Measurements from ENCODE around the gene ACP7. TPM values are rescaled to one million over a fixed set of nuclear protein-coding genes. Genes with fewer than 3 reads are reported as not detected.

Gene ACP7
- total and polyA plus RNA-seq, 9 of the 15 experiments (the other 6 are each of a cell fraction or from before 2014, with no cell fraction given) = not detected

- Histone ChIP-seq H4K20me1 (replicated peaks; ENCODE audit: control insufficient read depth, insufficient read depth, low read length) (no peaks in the 10 kb centered on the region), H2AFZ (ENCODE audit: low read depth, low read length) (no peak overlapping the region), H3K4me1 (replicated peaks in 1 of 2; ENCODE audit: control insufficient read depth in 2 of 2, insufficient read depth in 2 of 2, low read length in 2 of 2) (no peaks in the 10 kb centered on the region), H3K9ac (ENCODE audit: insufficient read depth in 1 of 2, low read depth in 2 of 2, low read length in 2 of 2) (no peak overlapping the region), H3K27me3 (ENCODE audit: control insufficient read depth in 2 of 2, insufficient read depth in 2 of 2, low read length in 2 of 2) (peaks cover 0 to 16% of the 10 kb centered on the region in 2 experiments; a peak in 4 of 5 replicates), H3K9me1 (ENCODE audit: control insufficient read depth, insufficient read depth, low read length) (no peaks in the 10 kb centered on the region), H3K4me3 (no peak overlapping the region), H3K27ac (ENCODE audit: extremely low read depth, low read depth, low read length) (no peak overlapping the region), H3K4me2 (ENCODE audit: insufficient read depth, low read length) (no peak overlapping the region), H3K9me3 (replicated peaks; ENCODE audit: control insufficient read depth, insufficient read depth, low read depth, low read length) (no peaks in the 10 kb centered on the region), H3K79me2 (ENCODE audit: control insufficient read depth, insufficient read depth, low read length) (no peaks in the 10 kb centered on the region), H3K36me3 (ENCODE audit: control insufficient read depth, insufficient read depth, low read length) (no peaks in the 10 kb centered on the region)
- in situ Hi-C loops (cut with MboI) (no loop called here), intact Hi-C loops (cut with micrococcal nuclease) (no loop called here)
- DNase-seq (ENCODE audit: extremely low read depth in 1 of 4, low spot score in 3 of 4) = no peak
- TF ChIP-seq RHOXF2B (CRISPR knock-in tag; conservative IDR thresholded peaks at IDR 0.05) (no peak), SMARCA4 (IDR thresholded peaks at IDR 0.05) (no peak), TARDBP (IDR thresholded peaks at IDR 0.05) (no peak), NCOA6 (IDR thresholded peaks at IDR 0.05) (no peak), NCOA2 (IDR thresholded peaks at IDR 0.05; ENCODE audit: partially characterized antibody in 2 of 2) (no peak), MTF1 (CRISPR knock-in tag; IDR thresholded peaks at IDR 0.05; ENCODE audit: borderline replicate concordance) (no peak), KAT2B (IDR thresholded peaks at IDR 0.05; ENCODE audit: low read depth, low read length) (no peak), EP400 (IDR thresholded peaks at IDR 0.05) (no peak), ZNF644 (tag; IDR thresholded peaks at IDR 0.05; ENCODE audit: low read depth) (no peak), NKRF (IDR thresholded peaks at IDR 0.05; ENCODE audit: borderline replicate concordance) (no peak), RAD21 (CRISPR knock-in tag; conservative IDR thresholded peaks at IDR 0.05 in 1 of 2, IDR thresholded peaks at IDR 0.05 in 1 of 2) (no peak), CREBBP (IDR thresholded peaks at IDR 0.05; ENCODE audit: low read depth, low read length) (no peak), ZNF695 (CRISPR knock-in tag; IDR thresholded peaks at IDR 0.05) (no peak), ZNF408 (CRISPR knock-in tag; IDR thresholded peaks at IDR 0.05; ENCODE audit: low read depth) (no peak), NBN (IDR thresholded peaks at IDR 0.05; ENCODE audit: low read depth) (no peak), ATF6 (CRISPR knock-in tag; IDR thresholded peaks at IDR 0.05) (no peak), ZC3H11A (IDR thresholded peaks at IDR 0.05; ENCODE audit: low read depth, low read length) (no peak)
- ChIA-PET CTCF (ENCODE audit: low intra/inter-chr PET ratio) (no interaction called here), POLR2A (interaction anchor here (0.8 kb wide), 1 partner anchor 8 kb away, joined by 3 read pairs; no protein-coding TSS in a partner anchor)
- no TSS peak for BruUV-seq (replicated peaks)
- 7% methylated on average over 3 of the region's 3 CpGs for WGBS (ENCODE audit: insufficient coverage, low coverage, missing lambda C conversion rate)
- FAIRE-seq = no peak
- no peak for ATAC-seq
These were observed 18.2 kb upstream of the ACP7 start for GRCh38 chr19:39065928-39066327.

Data from K562 (cell line).